Hematopoietic multipotent progenitor cell (in vitro differentiated cells): ENCODE measurements around the gene CDK5R2. TPM values are rescaled to one million over a fixed set of nuclear protein-coding genes. Genes with fewer than 3 reads are reported as not detected.

ENCODE experiments used
- DNase-seq, 3 donors: peaks; one replicate each; pipeline ENCODE4 v3.0.0-alpha.2; 2011 to 2015; ENCODE audit warnings: low read depth in 2 of 3, low spot score in 2 of 3
- total RNA-seq: library from RNA; depleted of rRNA; stranded (reverse); fragments of >200 nt; gene quantifications from one replicate; pipeline ENCODE4 v1.2.3, GENCODE V29; 2012

CDK5R2 gene
- total RNA-seq, 1 donor: under 0.01 TPM

DNA sequence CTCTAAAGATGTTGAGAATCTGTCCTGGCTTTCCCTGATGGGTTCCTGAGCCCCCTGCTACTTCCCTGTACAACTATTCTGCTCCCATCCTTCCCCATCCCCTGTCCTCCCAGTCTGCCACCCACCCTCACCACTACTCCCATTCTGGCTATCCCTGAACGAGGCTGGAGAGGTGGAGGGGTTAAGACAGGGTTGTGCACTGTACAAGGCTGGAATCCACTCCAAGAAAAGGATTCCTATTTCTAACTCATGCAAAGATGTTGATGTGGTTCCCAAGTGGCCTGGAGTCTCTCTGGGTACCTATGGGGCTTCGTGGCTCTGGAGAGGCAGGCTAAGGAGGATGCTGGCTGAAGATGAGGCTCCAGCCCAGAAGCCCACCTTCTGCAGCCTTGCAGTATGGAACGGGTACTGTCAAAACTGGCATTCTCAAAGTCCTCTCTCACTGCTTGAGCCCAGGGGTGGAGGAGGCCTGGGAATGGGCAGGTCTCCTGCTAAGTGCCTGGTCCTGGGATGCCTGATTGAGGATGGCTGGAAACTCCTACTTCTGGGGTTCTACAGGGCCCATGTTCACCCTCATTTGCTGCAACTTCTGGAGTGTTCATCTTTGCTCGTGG is 26.8 kb downstream of the CDK5R2 start:
- DNase-seq: no peak

DNA sequence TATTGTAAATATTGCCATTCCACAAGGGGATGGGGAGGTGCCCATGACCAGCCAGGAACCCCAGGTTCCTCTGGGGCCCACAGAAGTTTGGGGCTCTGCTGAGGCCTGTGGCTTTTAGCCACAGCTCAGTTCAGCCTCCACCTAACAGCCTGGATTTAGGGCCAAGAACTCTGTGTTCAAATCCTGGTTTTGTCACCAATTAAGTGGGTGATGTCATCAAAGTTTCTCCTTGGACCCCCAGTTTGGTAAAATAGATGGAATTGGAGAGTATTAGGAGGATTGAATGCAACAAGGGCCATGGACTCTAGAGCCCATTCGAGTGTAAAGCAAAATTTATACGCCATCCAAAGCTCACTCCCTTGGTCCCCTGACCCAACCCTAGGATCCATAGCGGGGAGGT is 28.7 kb downstream of the CDK5R2 start:
- DNase-seq: no peak

DNA sequence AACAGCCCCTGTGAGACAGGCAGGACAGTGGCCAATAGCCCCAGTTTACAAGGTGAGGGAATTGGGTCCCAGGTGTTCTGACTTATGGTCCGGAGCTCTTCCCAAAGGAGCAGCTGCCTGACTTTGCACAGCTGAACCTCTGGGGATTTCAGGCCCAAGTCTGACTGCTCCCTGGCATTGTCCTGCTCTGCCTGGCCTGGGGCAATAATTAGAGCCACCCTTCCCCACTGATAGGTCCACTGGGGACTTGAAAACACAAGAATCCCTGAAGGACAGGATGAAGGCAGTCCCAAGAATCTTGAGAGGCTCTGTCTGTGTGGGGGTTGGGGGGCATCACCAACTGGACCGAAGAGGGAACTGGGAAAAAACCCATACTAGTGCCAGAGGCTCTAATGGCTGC is 29.2 kb downstream of the CDK5R2 start:
- no peak for DNase-seq

DNA sequence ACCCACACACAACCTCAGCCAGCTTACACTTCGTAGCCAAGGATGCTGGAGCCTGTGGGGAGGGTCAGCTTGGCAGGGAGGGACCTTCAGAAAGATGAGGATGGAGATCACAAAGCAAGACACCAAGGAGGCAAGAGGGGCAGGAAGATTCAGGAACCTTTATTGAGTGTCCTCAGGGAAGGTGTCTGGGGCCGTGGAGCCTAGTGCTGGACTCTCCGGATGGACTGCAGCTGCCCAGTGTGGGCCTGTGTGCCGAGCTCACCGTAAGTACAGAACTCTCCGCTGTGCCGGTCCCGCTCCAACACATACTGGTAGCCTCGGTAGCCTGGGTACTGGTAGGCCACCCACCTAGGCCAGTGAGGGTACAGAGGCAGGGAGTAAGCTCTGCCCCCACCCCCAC is 30.6 kb downstream of the CDK5R2 start:
- DNase-seq: no peak

DNA sequence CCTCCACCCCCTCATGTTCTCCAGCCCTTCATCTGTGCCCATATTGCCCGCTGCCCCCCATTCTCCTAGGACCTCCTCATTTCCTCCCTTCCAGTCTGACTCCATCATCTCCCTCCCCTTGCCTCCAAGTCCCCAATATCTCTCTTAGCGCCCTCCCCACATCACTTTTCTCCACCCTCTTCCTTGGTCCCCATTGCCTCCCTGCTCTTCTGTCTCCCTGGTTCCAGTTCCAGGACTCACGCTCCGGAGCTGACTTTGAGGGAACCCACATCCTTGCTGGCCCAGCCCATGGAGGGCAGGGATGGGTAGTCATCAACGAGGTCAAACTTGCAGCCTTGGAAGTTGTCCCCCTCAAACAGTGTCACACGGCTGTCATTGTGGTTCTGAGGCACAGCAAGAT is 31.1 kb downstream of the CDK5R2 start:
- no peak for DNase-seq

DNA sequence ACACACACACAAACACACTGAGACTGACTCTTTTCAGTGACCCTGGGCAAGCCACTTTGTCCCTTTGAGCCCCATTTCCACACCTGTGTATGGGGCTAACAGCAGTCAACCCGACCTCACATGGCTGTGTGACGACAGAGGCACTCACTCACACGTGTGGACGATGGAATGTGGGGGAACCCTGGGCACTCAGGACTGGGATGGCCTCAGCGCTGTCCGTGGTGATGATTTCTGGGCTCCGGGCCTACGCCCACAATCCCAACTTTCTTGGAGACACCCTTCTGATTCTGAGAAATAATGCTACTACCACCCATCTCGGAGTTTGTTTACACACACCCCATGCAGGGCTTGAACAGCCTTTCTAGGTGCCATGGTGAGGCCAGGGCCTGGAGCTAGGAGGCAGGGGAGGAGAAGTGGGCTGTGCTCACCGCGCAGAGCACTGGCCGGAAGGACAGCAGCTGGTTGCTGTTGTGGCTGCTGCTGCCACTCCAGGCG is 32.3 kb downstream of the CDK5R2 start:
- DNase-seq: no peak

DNA sequence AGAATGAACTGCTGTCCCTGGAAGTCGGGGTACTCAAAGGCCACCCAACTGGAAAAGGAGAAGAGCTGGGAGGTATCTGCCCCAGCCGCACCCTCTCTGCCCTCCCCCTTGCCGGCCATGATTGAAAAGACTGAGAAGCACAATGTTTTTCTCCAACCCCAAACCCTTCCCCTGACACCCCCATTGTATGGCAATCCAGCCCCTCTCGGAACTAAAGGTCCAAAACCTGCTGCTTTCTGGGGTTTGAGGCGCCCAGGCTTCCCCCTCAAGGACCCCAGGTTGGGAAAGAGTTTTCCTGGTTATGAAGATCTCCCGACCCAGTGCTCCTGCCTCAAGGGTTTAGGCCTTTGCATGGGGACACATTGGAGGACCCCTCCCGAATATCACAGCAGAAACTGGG is 32.7 kb downstream of the CDK5R2 start:
- DNase-seq: no peak

DNA sequence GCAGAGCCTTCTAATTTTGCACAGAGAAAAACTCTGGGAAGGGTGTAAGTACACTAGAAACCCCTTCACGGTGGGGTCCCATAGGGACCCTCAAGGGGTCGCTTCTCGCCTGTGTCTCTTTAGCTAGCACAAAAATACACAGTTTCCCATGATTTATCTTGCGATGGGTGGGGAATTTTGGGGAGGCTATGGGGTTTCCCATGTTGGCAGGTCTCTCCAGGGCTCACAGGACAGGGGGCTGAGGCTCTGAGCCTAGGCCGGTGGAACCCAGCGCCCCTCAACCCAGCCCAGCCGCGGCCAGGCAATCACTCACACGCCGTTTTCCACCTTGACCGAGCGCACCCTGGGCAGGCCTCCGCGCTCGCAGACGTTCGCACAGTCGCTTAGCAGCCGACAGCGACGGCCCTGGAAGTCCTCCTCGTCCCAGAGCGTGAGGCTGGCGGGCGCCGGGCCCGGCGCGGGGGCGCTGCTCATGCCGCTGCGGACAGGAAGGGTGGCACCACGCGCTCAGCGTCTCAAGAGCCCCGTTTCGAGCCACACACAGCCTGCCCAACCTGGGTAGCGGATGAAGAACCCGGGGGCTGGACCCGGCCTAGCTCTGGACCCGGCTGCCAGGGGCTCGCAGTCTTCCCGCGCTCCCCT is 33.4 kb downstream of the CDK5R2 start:
- no peak for DNase-seq

DNA sequence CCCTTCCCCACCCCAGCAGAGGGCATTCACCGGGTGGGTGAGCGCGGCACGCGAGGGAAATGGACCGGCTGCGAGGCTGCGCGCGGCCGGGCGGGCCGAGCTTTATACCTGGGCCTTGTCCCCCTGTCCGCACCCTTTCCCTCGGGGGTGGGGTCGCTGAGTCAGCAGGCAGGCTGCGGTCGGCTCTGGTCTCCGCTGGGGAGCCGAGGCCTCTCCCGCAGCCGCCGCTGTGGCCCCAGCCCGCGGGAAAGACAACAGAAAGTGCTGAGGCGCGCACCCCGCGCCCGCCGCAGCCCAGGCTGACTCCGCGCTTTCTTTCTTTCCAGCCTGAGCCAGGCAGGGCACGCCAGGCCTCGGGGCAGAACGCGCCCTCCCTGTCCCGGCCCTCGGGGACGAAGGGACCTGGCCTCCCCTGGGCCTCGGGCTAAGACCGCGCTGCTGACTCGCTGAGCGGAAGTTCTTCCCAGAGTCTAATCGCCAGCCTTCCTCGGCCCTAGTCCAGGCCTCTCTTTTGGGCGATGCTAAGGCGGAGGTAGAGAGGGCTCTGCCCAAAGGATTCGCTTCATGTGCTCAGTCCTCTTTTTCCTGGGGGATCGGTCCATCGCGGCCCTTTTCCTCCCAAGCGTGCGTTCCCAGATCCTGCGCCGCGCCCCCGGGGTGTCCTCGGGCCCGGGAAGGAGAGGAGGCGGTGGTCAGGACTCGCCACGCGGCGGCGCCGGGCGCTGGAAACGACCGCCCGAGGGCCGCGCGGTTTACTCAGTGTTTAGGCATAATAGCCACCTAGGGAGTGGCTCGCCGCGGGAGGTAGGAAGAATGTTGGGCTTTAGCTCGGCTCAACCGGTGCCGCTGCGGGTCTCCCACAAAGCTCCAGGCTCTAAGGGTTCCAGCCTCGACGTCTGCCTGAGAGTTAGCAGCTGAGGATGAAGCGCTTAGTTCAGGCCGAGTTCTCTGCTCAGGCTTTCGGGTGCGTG is 34.2 kb downstream of the CDK5R2 start, which contains the start of gene CRYBA2:
Gene CRYBA2, minus strand, starts transcription at position 78 of the 971 bp plus-strand sequence. CDS start 246 bp downstream, outside the sequence.
- peak in 1 of 3 donors; percentile 28 for DNase-seq

DNA sequence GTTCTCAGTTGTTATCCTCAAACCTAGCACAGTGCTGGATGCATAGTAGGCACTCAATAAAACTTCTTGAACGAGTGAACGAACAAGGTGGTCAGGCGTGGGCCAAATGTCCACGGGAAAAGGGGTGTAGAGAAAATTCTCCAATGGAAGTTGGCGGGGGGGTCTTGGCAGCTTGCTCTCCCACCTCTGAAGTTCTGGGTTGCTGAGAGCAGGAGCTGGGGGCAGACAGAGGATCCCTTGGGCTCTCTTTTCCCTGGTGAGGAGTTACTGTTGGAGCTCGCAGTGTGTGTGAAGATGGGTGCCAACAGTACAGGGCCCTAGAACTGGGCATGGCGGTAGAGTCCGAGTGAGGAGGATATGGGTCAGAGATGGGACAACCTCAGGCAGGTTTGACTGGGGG is 36.1 kb downstream of the CDK5R2 start:
- DNase-seq: no peak

DNA sequence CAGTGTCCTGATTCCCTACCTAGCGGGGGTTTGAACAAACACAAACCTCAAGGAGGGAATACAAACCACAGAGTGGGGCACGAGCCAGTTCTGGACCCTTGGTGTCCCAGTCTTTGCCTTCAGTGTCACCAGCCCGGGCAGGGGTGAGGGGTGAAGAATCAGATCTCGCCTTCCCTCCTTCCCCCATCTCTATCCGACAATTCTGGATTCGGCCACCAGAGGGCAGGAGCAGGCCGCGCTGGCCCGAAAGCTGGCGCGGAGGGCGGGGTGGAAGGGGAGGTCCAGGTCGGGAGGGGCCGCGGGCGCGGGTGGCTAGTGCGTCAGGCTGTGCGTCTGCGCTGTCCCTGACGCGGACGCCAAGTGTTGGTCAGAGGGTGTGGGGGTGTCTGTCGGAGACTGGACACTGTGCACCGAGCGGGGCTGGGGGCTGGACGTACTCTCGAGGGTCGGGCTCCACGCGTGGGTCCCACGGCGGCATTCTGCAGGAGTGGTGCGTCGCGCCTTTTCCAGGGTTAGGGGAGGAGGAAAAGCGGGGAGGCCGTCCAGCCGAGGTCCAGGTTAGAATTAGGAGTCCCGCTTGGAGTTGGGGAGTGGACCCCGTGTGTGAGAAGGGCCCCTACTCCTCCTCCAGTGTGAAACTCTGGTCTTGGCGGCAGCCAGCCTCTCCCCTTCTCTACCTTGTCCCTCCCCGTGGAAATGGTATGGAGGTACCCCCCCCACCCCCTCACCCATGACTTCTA is 36.7 kb downstream of the CDK5R2 start:
- DNase-seq: peak; percentile 54 to 87 (median 82)

DNA sequence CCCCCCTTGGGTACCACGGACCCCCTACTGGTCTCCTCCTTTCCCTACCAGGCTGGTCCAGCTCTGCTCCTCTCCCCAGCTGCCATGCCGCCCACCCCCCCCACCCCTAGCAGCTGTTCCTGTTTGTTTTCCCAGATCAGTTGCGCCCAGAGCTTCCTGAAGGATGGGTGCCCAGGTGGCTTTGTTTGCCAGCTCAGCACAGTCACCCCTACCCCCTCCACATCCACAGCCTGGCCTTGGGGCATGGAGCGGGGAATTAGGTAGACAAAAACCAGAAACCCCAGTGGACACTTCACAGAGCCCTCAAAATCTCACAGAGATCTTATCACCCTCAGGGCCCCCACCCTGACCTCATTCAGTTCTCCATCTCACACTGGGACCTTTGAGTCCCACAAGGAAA is 37.5 kb downstream of the CDK5R2 start:
- DNase-seq: no peak

DNA sequence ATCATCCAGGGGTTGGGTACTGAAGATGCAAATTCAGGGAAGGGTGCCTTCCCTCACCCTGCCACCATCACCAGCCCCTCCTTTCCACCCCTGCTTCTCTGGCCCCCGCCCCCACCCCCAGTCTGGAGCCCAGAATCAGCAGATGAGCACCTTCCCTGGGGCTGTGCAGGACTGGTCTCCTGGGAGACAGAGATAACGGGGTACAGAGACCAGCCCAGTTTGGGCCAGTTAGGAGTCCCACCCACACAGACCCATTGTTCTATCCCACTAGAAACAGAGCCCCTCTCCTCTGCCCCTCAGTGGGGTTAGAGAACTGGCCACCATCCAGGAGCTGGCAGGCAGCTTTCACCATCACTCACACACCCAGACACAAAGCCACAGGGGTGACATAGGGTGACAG is 38.3 kb downstream of the CDK5R2 start:
- no peak for DNase-seq

DNA sequence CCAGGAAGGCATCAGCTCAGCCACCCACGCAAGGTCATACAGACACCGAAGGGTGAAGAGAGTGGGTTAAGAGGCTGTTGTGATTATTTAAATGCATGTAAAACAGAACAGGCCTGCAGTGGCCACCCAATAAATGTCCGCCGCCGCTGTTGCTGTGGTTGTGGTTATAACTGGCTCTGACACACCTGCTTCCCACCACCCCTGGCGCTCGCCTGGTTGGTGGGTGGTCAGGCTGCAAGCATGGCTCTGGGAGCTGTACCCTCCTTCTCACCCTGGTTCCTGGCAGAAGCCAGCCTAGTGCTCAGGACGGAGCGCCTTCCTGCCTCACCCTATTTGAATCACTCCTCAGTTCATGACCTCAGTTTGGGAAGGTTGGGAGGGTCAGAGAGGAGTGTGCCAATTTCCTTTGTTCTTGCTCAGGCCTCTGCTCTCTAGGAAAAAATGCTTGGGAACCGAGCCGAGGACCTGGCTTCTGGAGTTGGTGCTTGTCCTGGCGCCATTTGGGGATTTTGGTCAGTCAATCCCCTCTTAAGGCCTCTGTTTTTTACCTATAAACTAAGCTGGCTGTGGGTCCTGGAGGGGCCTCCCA is 39.0 kb downstream of the CDK5R2 start:
- DNase-seq: no peak

DNA sequence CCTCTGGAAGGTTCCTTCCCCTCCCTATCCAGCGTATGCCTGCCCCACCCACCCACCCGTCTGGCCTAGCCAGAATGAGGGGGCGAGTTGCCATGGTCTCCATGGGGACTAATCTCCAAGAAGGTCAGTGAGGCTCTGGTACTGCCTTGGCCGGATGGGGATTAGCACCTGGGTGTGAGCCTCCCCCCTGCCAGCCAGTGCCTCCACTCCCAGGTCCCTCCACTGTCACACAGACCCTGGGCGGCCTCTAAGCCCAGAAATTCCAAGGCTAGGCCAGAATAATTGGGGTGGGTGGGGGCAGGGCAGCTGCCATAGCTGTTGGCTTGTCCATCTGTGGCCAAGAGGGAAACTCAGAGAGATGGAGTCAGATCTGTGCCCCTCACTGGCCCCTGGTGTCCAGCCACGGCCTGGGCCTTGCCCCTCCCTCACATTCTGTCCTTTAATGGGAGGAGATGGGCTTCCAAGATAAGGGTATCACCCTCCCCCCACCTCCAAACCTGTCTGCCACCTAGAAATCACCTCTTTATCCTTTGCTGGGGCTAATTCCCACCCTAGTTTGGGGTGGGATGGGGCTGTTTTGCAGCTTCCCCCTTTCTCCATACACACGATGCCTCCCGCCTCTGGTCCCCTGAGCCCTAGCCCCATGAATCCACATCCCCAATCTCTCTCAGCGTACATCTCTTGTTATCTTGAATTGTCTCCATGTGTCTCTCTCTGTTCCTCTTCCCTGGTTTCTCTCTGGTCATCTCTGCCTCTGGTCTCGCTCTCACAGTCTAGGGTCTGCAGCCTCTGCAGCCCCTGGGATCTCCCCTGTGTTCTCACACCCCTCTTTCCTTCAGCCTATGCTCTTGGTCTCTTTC is 39.8 kb downstream of the CDK5R2 start:
- DNase-seq: no peak

DNA sequence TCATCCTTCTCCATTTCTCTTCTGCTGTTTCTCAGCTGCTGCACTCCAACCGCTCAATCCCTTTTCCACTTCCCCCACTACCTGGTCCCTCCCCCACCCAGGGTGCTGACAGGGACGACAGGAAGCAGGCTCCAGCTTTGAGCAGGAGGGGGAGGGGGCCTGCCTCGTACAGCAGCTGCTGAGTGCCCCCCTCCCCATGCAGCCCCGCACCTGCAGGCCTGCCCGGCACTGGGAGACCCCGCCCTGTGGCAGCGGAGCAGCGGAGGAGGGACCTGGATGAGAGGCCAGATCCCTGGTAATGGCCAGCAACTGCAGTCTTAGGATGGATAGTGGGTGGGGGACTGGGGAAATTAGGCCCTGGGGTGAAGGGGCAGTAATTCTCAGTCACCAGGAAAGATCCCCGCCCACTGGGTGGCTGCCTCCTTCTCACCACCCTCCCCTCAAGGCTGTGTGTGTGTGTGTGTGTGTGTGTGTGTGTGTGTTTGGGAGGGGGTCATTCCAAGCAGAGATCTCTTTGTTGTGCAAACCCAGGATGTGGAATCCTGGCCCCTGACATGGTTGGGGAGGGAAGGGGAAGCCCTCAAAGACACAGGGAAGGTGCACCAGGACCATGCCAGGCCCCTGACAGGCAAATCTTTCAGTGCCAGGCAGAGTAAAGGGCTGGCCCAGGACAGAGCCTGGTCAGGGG is 40.6 kb downstream of the CDK5R2 start:
- DNase-seq: no peak

DNA sequence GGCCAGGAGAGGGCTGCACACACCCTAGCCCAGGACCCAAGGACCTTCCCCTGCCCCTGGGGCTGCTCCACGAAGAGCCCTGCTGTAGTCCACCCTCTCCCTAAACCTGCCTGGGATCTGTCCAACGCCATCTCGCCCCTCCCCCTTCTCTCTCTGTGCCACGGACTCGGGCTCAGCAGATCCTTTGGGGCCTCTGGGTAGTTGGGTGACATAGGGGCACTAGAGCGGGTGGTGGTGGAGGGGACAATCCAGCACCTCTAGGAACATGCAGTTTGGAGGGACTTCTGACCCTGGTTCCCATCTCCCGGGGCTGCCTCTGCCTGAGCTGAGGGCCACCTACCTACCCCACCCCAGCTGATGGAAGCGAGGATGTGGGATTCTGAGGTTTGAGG is 41.1 kb downstream of the CDK5R2 start:
- DNase-seq: no peak

DNA sequence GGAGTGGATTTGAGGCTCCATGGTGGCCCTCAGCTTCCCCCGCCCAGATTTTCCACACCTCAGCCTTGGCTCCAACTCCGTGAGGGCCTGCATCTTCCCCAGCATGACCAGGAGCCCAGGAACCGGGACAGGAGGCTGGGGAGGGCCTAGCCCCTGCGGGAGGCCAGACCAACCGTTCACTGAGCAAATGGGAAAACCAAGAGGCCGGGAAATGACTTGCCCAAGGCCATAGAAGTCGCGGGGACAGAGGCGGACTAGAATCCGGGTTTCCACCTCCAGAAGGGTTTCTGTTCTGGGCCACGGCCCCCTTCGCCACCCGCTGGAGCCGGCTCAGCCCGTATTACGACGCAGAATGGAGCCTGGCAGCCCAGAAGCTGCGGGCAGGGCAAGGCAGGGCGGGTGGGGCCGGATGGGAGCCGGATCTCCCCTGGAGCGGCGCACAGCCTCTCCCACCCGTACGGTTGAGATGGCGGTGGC is 41.7 kb downstream of the CDK5R2 start:
- no peak for DNase-seq
